Head of caudate nucleus (tissue), 42 donors: ENCODE measurements around the gene SLC13A4.

Experiments used
- DNase-seq, 42 donors: peaks; one replicate each; pipeline versions ENCODE4 v3.0.0 to v3.0.0-alpha.2; 2020 to 2021; ENCODE audit warnings: mixed read lengths in 7 of 42
- intact Hi-C: fragments of 100-400 bp; cut with DNase I; formaldehyde crosslinking; loops from one replicate; pipeline ENCODE4 v1.15.0; 2022

SLC13A4 gene

GRCh38 chr7:135726276-135726788, 1.7 kb downstream of the SLC13A4 start:
- no peak for DNase-seq
- intact Hi-C loops, result no loop called here

GRCh38 chr7:135723411-135723810, 4.6 kb downstream of the SLC13A4 start:
- DNase-seq, result no peak
- intact Hi-C loops, result no loop called here

- DNase-seq, result no peak
- intact Hi-C loops, result no loop called here
Observed at GRCh38 chr7:135721198-135721820, 6.7 kb downstream of the SLC13A4 start.

- intact Hi-C loops, result no loop called here
- no peak for DNase-seq
Observed at GRCh38 chr7:135719688-135720087, 8.3 kb downstream of the SLC13A4 start.

GRCh38 chr7:135718794-135719437, 9.1 kb downstream of the SLC13A4 start:
- intact Hi-C loops, result no loop called here
- no peak for DNase-seq

- no peak for DNase-seq
Observed at GRCh38 chr7:135718219-135718618, 9.8 kb downstream of the SLC13A4 start.

GRCh38 chr7:135717693-135718092, 10.3 kb downstream of the SLC13A4 start:
- intact Hi-C loops, result no loop called here
- DNase-seq, result no peak

More at GRCh38 chr7:135718219-135718618, 9.8 kb downstream of the SLC13A4 start:
- intact Hi-C loops, result no loop called here

- DNase-seq, result no peak
- intact Hi-C loops, result no loop called here
Observed at GRCh38 chr7:135716677-135717238, 11.2 kb downstream of the SLC13A4 start.

- DNase-seq, result no peak
- intact Hi-C loops, result no loop called here
Observed at GRCh38 chr7:135715673-135716072, 12.3 kb downstream of the SLC13A4 start.

GRCh38 chr7:135715055-135715522, 12.9 kb downstream of the SLC13A4 start:
- intact Hi-C loops, result no loop called here
- DNase-seq, result no peak

- intact Hi-C loops, result no loop called here
- DNase-seq, result no peak
Observed at GRCh38 chr7:135714534-135715009, 13.4 kb downstream of the SLC13A4 start.

- DNase-seq, result no peak
- intact Hi-C loops, result no loop called here
Observed at GRCh38 chr7:135713836-135714470, 14.0 kb downstream of the SLC13A4 start.

GRCh38 chr7:135712796-135713195, 15.2 kb downstream of the SLC13A4 start:
- intact Hi-C loops, result no loop called here
- no peak for DNase-seq

GRCh38 chr7:135712182-135712782, 15.7 kb downstream of the SLC13A4 start:
- intact Hi-C loops, result no loop called here
- no peak for DNase-seq

GRCh38 chr7:135711139-135711469, 16.9 kb downstream of the SLC13A4 start:
- DNase-seq, result no peak
- intact Hi-C loops, result no loop called here

GRCh38 chr7:135710417-135711138, 17.4 kb downstream of the SLC13A4 start:
- no peak for DNase-seq
- intact Hi-C loops, result no loop called here

GRCh38 chr7:135709508-135709907, 18.5 kb downstream of the SLC13A4 start:
- DNase-seq, result no peak
- intact Hi-C loops, result no loop called here

- intact Hi-C loops, result no loop called here
- no peak for DNase-seq
Observed at GRCh38 chr7:135708041-135708440, 19.9 kb downstream of the SLC13A4 start.

- intact Hi-C loops, result no loop called here
- DNase-seq, result no peak
Observed at GRCh38 chr7:135707570-135707966, 20.4 kb downstream of the SLC13A4 start.
